H1 (cell line): ENCODE data around the gene FITM1. TPM values are rescaled to one million over a fixed set of nuclear protein-coding genes. Genes with fewer than 3 reads are reported as not detected.

Experiments
- CTCF ChIA-PET: fragments of 300-600 bp; sonication (Branson Sonifier 250); formaldehyde crosslinking; loops from one replicate; lab custom pipeline; 2021; ENCODE audit not compliant: partially characterized antibody; lab: Charles Lee
- POLR2A ChIA-PET: fragments of 300-600 bp; sonication (Branson Sonifier 250); formaldehyde crosslinking; loops from one replicate; lab custom pipeline; 2021; ENCODE audit warnings: inconsistent platforms; ENCODE audit not compliant: partially characterized antibody; lab: Charles Lee
- DNase-seq, 2 experiments: peaks; one replicate each; pipeline versions ENCODE4 v3.0.0 to v3.0.0-alpha.2; 2010 to 2022; ENCODE audit warnings: low spot score in 2 of 2, low read depth in 1 of 2, mixed read lengths in 1 of 2
- FAIRE-seq: peaks from 2 replicates; lab custom pipeline; 2011; peaks lifted over from hg19 to GRCh38; lab: Jason Lieb, UNC
- H2AFZ ChIP-seq: 2 replicates; pipeline ENCODE4 v1.8.1; 2012; ENCODE audit warnings: low read length, inconsistent platforms
- H2AK5ac ChIP-seq: 2 replicates; pipeline ENCODE4 v1.6.1; 2013; ENCODE audit warnings: low read depth, low read length
- H2BK120ac ChIP-seq: replicated peaks from 2 replicates; pipeline ENCODE3; 2013; ENCODE audit warnings: low read depth, low read length, inconsistent platforms
- H2BK12ac ChIP-seq: 2 replicates; pipeline ENCODE4 v1.6.1; 2013; ENCODE audit warnings: low read depth, low read length
- H2BK15ac ChIP-seq: 2 replicates; pipeline ENCODE4 v1.6.1; 2013; ENCODE audit warnings: low read length
- H2BK20ac ChIP-seq: 2 replicates; pipeline ENCODE4 v1.6.1; 2013; ENCODE audit warnings: low read length
- H2BK5ac ChIP-seq: 2 replicates; pipeline ENCODE4 v1.6.1; 2013; ENCODE audit warnings: low read depth, low read length
- H3K14ac ChIP-seq: 2 replicates; pipeline ENCODE4 v1.6.1; 2013; ENCODE audit warnings: inconsistent platforms; ENCODE audit not compliant: insufficient read length
- H3K18ac ChIP-seq: 2 replicates; pipeline ENCODE4 v1.6.1; 2013; ENCODE audit warnings: low read length; ENCODE audit errors: extremely low read depth
- H3K23ac ChIP-seq: 2 replicates; pipeline ENCODE4 v1.6.1; 2013; ENCODE audit warnings: inconsistent platforms; ENCODE audit not compliant: insufficient read length
- H3K23me2 ChIP-seq: 2 replicates; pipeline ENCODE4 v1.6.1; 2013; ENCODE audit warnings: low read depth, low read length
- H3K27ac ChIP-seq: 2 replicates; pipeline ENCODE4 v1.6.1; 2011; ENCODE audit warnings: low read depth, low read length, inconsistent platforms
- H3K27me3 ChIP-seq, 4 experiments: replicated peaks in 1 of 4; 1 replicate in 1 of 4; 2 replicates in 3 of 4; pipeline versions ENCODE4 v1.6.1 to v1.8.1; 2011 to 2013; ENCODE audit warnings: low read length in 3 of 4, mild to moderate bottlenecking in 3 of 4, inconsistent platforms in 2 of 4, mixed read lengths in 2 of 4, moderate library complexity in 1 of 4; ENCODE audit not compliant: control insufficient read depth in 3 of 4, insufficient read depth in 3 of 4; ENCODE audit errors: extremely low read depth in 1 of 4
- H3K36me3 ChIP-seq, 4 experiments: 2 replicates each; pipeline versions ENCODE4 v1.6.1 to v1.8.1; 2011 to 2013; ENCODE audit warnings: mild to moderate bottlenecking in 4 of 4, low read length in 3 of 4, moderate library complexity in 2 of 4, control low read depth in 1 of 4, inconsistent platforms in 1 of 4; ENCODE audit not compliant: insufficient read depth in 4 of 4, control insufficient read depth in 2 of 4
- H3K4ac ChIP-seq: replicated peaks from 2 replicates; pipeline ENCODE3; 2013; ENCODE audit warnings: low read length, low read depth, mixed read lengths, inconsistent platforms; ENCODE audit not compliant: insufficient read length
- H3K4me1 ChIP-seq, 4 experiments: replicated peaks in 1 of 4; 1 replicate in 1 of 4; 2 replicates in 3 of 4; pipeline versions ENCODE4 v1.6.1 to v1.8.1; 2011 to 2013; ENCODE audit warnings: low read length in 3 of 4, inconsistent platforms in 2 of 4, mixed read lengths in 1 of 4; ENCODE audit not compliant: insufficient read depth in 4 of 4, control insufficient read depth in 3 of 4
- H3K4me2 ChIP-seq, 2 experiments: 2 replicates each; pipeline versions ENCODE4 v1.6.1 to v1.8.1; 2011 to 2013; ENCODE audit warnings: low read depth in 2 of 2, low read length in 2 of 2, control low read depth in 1 of 2, inconsistent platforms in 1 of 2, mild to moderate bottlenecking in 1 of 2; ENCODE audit not compliant: insufficient read depth in 1 of 2
- H3K4me3 ChIP-seq, 4 experiments: fragments of 200-600, 300-600 bp in 1 of 4; sonication (generic), shearing (Covaris generic), sonication (Bioruptor Twin) in 1 of 4; 2 replicates each; pipeline versions ENCODE4 v1.5.1 to v1.8.1; 2011 to 2016; ENCODE audit warnings: low read length in 4 of 4, low read depth in 3 of 4, control low read depth in 2 of 4, inconsistent platforms in 2 of 4, mild to moderate bottlenecking in 2 of 4, mixed read lengths in 1 of 4, moderate library complexity in 1 of 4; ENCODE audit not compliant: insufficient read depth in 2 of 4; ENCODE audit errors: extremely low read depth in 1 of 4
- H3K56ac ChIP-seq: replicated peaks from 2 replicates; pipeline ENCODE3; 2013; ENCODE audit warnings: low read depth, mild to moderate bottlenecking, mixed read lengths, low read length, inconsistent platforms; ENCODE audit not compliant: insufficient read length
- H3K79me1 ChIP-seq: 2 replicates; pipeline ENCODE4 v1.6.1; 2013; ENCODE audit warnings: low read depth, low read length, control low read depth
- H3K79me2 ChIP-seq, 2 experiments: 2 replicates each; pipeline versions ENCODE4 v1.6.1 to v1.8.1; 2012 to 2013; ENCODE audit warnings: low read length in 2 of 2, mild to moderate bottlenecking in 2 of 2, inconsistent platforms in 1 of 2; ENCODE audit not compliant: insufficient read depth in 2 of 2, control insufficient read depth in 1 of 2
- H3K9ac ChIP-seq, 4 experiments: replicated peaks in 1 of 4; 1 replicate in 1 of 4; 2 replicates in 3 of 4; pipeline versions ENCODE4 v1.6.1 to v1.8.1; 2011 to 2013; ENCODE audit warnings: low read depth in 3 of 4, low read length in 3 of 4, control low read depth in 2 of 4, mild to moderate bottlenecking in 2 of 4, moderate library complexity in 2 of 4, inconsistent platforms in 1 of 4; ENCODE audit errors: extremely low read depth in 1 of 4
- H3K9me3 ChIP-seq, 2 experiments: 2 replicates each; pipeline versions ENCODE4 v1.6.1 to v1.8.1; 2012 to 2013; ENCODE audit warnings: mild to moderate bottlenecking in 2 of 2, moderate library complexity in 2 of 2, control low read depth in 1 of 2, inconsistent platforms in 1 of 2, low read depth in 1 of 2, low read length in 1 of 2, mixed read lengths in 1 of 2; ENCODE audit not compliant: insufficient read depth in 2 of 2
- H4K20me1 ChIP-seq, 2 experiments: replicated peaks in 1 of 2; 2 replicates each; pipeline versions ENCODE3 to v1.8.1; 2011 to 2013; ENCODE audit warnings: inconsistent platforms in 2 of 2, low read length in 2 of 2, mild to moderate bottlenecking in 1 of 2; ENCODE audit not compliant: insufficient read depth in 2 of 2, control insufficient read depth in 1 of 2
- H4K5ac ChIP-seq: 2 replicates; pipeline ENCODE4 v1.6.1; 2013; ENCODE audit warnings: low read length, low read depth, mixed read lengths, inconsistent platforms; ENCODE audit not compliant: insufficient read length
- H4K8ac ChIP-seq: 2 replicates; pipeline ENCODE4 v1.8.0; 2013; ENCODE audit warnings: mild to moderate bottlenecking, moderate library complexity, low read length, inconsistent platforms; ENCODE audit not compliant: insufficient read depth; ENCODE audit errors: extremely low read depth
- H4K91ac ChIP-seq: replicated peaks from 2 replicates; pipeline ENCODE3; 2013; ENCODE audit warnings: low read length, mixed read lengths, inconsistent platforms; ENCODE audit not compliant: insufficient read length
- POLR2AphosphoS5 ChIP-seq: IDR thresholded peaks from 2 replicates; pipeline ENCODE4 v1.6.1; 2011; ENCODE audit warnings: low read depth, low read length
- WGBS, 2 experiments: shearing (Covaris generic) in 1 of 2; methylation state at CpG; one replicate each; pipeline versions ENCODE4 v1.1.6 to v1.1.7; 2013 to 2015; ENCODE audit warnings: low lambda C conversion rate in 2 of 2, mixed read lengths in 2 of 2, inconsistent platforms in 1 of 2, low coverage in 1 of 2, missing lambda C conversion rate in 1 of 2; ENCODE audit not compliant: insufficient replicate concordance in 2 of 2, insufficient coverage in 1 of 2, insufficient read length in 1 of 2; ENCODE audit errors: extremely low coverage in 1 of 2, missing lambda C conversion rate in 1 of 2; 5-methylcytosine and 5-hydroxymethylcytosine counted together
- polyA plus RNA-seq, 7 experiments: library from polyadenylated mRNA; depleted of rRNA in 3 of 7; stranded (reverse) in 5 of 7; unstranded in 2 of 7; fragments of >200 nt in 5 of 7; fragments of 200-250 nt in 2 of 7; gene quantifications; 1 replicate in 5 of 7; 2 replicates in 1 of 7; 4 replicates in 1 of 7; pipeline versions ENCODE4 v1.2.1 to v1.2.3, GENCODE V29; 2011 to 2013; ENCODE audit warnings: missing spikeins in 2 of 7, mixed read lengths in 2 of 7
- total RNA-seq: library from RNA; stranded (reverse); fragmentation: NEBNext Ultra II Directional; extraction: Animal tissue kit (Norgen Biotek cat#: 25700); gene quantifications from 2 replicates; pipeline ENCODE4 v1.2.1, GENCODE V29; 2021

The FITM1 gene
- total and polyA plus RNA-seq, 2 of the 8 experiments (the other 6 are each of a cell fraction or from before 2014, with no cell fraction given): 0.53 to 0.76 TPM

GRCh38 chr14:24131549-24131966, 1.1 kb downstream of the FITM1 start:
- Histone ChIP-seq H2BK5ac (no peak overlapping the region), H3K4ac (no peak overlapping the region), H3K4me2 (no peak overlapping the region), H2BK20ac (no peak overlapping the region), H3K36me3 (no peaks in the 10 kb centered on the region), H3K56ac (no peak overlapping the region), H3K9ac (no peak overlapping the region; a peak in 1 of 7 replicates), H3K27ac (no peak overlapping the region), H3K18ac (no peak overlapping the region), H3K4me3 (no peak overlapping the region), H2BK15ac (no peak overlapping the region), H3K14ac (no peak overlapping the region), H4K5ac (no peak overlapping the region), H2AK5ac (no peak overlapping the region), H3K4me1 (peaks cover 0 to 4% (median under 1%) of the 10 kb centered on the region in 4 experiments; a peak in 3 of 7 replicates), H3K79me1 (no peaks in the 10 kb centered on the region), H3K23ac (no peak overlapping the region), H4K20me1 (no peaks in the 10 kb centered on the region), H4K8ac (peak overlapping the region; percentile 57; the same call in 1 of the 2 replicates), H2BK120ac (no peak overlapping the region), H3K9me3 (no peaks in the 10 kb centered on the region), H2BK12ac (no peak overlapping the region), H3K79me2 (no peaks in the 10 kb centered on the region), H3K23me2 (peaks cover 5% of the 10 kb centered on the region; the same call in 1 of the 2 replicates), H4K91ac (no peak overlapping the region), H2AFZ (no peak overlapping the region), H3K27me3 (no peaks in the 10 kb centered on the region)
- CTCF ChIA-PET: interaction anchor here (0.8 to 0.9 kb wide), 2 partner anchors 46 to 139 kb away, joined by 3 read pairs; partner anchors contain the start of gene RABGGTA
- DNase-seq (no peak), FAIRE-seq (no peak)
- POLR2A ChIA-PET: interaction anchor here (0.9 to 11.1 kb wide), 6 partner anchors 9 to 46 kb away, joined by 4 to 100 read pairs (median 8); partner anchors contain the start of genes DCAF11, EMC9 and NRL
- 91% methylated on average over 12 of the region's 15 CpGs; no CpG with 5 or more reads in 1 of the 2 experiments for WGBS, 2 experiments
- no peak for TF ChIP-seq POLR2AphosphoS5
